ENCODE measurements around the gene NIPAL3.
A peak's percentile ranks its signal among the peaks of the same experiment; 100 is the strongest.
"Not testable (repeated sequence)": the region's sequence is repeated elsewhere in the genome, so short reads cannot be mapped to it uniquely, and the experiment has no call there.

Gene NIPAL3

DNA sequence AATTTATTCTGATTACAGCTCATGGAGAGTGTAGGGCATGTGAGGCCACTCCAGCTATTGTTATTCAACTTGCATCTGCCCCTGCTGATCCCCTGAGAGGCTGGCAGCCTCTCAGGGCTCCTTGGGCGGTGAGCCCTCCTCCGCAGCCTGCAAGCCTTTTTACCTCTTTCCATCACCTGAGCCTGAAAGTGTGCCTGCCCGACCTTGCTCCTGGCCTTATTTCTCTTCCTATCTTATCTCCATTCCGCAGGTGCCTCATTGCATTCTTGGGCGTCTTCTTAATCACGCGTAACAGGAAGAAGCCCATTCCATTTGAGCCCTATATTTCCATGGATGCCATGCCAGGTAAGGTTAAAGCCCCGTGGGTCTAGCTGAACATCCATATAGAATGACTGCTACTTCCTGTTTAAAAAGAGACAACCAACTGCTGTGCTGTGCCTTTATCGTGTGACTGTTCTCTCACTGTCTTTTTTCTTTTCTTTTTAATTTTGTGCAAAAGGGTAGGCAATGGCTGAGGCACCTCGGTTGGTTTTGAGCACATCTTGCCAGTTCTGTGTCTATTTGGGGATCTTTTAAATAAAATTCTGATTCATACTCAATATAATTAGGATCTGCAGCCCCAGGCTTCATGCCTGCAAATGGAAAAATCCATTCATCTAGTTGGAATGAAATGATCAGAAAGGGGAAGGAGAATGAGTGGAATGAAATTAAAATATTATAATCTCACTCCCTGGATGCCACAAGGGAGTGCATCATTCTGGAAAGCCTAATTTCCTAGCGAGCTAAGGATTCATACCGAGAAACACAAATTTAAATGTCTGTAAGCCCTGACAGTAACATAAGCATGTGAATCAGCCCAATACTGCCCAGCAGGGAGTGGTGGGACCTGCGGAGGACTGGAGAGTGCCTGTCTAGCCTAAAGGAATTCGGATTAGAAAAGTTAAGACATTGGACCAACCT is 48.5 kb downstream of the NIPAL3 start:
- no peak for DNase-seq

- no peak for DNase-seq
These were observed 49.5 kb downstream of the NIPAL3 start for GRCh38 chr1:24465099-24465498.

DNA sequence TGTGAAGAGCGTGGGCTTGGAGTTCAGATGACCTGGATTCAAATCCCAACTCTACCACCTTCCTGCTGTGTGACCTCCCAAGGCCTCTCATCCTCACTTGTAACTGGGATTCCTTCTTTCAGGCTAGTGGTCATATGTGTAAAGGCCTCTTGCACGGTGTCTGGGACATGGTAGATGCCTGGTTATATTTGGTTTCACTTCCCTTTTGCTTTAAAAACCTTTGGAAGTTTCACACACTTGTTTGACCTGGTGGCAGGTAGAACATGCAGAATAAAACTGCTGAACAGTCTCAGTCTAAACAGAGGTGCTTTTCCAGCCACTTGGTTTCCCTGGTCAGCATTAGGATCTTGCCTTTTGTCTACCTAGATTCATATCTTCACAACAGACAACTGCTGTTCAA is 50.0 kb downstream of the NIPAL3 start:
- no peak for DNase-seq

- no peak for DNase-seq
These were observed 53.2 kb downstream of the NIPAL3 start for GRCh38 chr1:24468685-24469316.

GRCh38 chr1:24470592-24470991 is 55.0 kb downstream of the NIPAL3 start:
- DNase-seq = no peak

DNA sequence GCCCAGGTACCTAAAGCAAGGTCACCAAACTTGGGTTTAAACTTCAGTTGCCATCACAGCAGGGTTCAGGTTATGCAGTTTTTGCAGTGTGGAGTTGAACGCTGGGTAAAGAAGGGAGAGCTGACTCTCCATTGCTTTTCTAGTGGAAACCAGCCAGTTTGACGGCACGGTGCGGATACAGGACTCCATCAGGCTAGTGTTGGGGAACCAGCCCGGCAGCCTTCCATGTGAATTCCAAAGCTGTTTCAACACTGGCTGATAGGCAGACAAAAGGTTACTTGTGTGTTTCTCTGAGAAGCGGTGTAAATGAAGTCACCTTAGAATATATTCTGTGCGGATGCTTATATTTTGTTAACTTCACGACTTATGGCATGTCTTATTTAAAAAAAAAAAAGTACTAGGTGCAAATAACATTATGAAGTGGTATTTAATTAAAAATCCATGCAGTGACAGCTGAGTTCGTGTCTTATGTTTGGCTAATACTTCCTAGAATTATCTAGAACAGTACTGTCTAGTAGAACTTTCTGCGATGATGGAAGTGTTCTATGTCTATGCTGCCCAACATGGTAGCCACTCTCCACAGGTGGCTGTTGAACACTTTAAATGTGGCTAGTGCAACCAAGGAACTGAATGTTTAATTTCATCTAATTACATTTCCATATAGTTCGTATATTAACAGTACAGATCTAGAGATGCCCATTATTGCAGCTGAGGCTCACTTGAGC is 57.1 kb downstream of the NIPAL3 start:
- no peak for DNase-seq

DNA sequence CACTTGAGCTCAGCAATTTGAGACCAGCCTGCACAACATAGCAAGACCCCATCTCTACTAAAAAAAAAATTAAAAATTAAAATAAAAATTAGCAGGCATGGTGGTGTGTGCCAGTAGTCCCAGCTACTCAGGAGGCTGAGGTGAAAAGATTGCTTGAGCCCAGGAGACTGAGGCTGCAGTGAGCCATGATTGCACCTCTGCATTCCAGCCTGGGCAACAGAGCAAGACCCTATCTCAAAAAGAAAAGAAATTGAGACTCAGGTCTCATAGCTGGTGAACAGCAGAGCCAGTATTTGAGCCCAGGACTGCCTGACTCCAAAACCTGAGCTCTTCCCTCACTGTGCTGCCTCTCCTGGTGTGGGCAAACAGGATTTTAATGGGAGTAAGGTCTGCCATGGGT is 58.6 kb downstream of the NIPAL3 start:
- no peak for DNase-seq

DNA sequence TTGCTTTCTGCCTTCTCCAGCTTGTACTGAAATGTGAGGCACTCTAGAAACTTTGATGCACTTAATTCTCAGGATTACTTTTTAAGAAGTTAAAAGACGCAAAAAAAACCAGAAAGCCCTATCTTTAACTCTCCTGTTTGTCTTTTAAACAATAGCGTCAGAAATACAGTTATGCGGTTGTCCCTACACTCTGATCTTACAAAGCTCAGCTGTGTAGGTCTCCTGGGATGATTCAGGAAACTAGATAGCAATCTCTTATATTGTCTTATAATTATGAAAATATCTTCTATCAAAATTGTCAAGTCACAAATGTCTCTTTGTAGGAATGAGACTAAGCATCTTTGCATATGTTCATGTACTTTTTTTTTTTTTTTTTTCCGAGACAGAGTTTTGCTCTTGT is 60.1 kb downstream of the NIPAL3 start:
- no peak for DNase-seq

DNA sequence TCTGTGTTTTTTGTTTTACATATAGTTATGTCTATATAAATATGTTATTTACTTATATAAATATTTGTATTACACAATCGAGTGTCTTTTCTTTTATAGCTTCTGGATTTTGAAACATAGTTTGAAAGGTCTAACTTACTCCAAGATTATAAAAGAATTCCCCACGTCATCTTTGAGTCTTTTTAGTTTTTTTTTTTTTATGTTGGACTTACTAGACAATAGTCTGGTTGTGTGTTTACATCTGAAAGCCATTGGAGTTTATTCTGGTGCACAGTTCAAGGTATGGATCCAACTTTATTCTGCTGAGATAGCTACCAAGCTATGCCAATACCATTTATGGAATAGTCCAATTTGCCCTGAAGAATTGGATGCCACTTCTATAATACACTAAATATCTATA is 61.0 kb downstream of the NIPAL3 start:
- DNase-seq = no peak

DNA sequence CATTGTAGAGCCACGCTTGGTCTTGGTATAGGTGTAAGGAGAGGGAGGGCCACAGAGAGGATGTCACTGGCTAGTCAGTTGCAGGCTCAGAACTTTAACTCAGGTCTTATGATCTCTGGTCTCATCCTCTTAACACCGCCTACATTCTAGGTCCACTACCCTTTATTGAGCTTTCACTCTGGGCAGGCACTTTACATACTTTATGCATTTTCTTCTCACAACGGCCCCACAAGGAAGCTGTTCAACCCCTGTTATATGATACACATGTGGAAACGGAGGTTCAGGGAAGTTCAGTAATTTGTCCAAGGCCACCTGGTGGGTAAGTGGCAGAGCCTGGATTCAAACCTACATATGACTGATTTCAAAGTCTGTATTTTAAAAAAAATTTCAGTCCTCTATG is 61.7 kb downstream of the NIPAL3 start:
- no peak for DNase-seq

DNA sequence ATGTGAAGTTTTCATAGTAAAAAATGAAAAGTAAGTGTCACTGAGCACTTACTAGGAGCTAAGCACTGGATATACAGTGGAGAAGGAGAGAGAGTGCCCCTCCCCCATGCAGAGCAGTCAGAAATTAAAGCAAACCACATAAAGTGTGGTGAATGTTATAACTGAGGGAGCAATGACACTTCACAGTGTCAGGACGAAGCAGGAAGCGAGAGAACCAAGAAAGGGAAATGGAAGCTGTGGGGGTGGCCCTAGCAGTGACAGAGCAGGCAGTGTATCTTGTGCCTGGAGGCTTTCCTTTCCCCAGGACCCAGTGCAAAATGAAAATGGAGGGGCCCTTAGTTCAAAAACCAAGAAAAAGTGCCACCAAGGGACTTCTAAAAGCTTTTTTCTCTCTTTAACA is 65.5 kb downstream of the NIPAL3 start:
- DNase-seq = peak; percentile 53

GRCh38 chr1:24481843-24482610 is 66.4 kb downstream of the NIPAL3 start:
- DNase-seq = no peak

DNA sequence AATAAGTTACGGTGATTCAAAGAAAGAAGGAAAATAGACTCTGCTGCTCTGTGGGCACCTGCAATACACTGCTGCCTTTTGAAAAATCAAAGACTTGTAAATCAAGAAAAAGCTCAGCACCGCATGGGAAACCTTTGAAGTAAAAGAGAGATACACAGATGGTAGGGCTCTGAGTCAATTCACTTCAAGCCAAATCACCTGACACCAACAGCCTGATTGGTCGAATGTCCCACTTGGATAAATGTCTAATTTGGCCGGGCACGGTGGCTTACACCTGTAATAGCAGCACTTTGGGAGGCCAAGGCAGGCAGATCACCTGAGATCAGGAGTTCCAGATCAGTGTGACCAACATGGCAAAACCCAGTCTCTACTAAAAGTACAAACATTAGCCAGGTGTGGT is 67.8 kb downstream of the NIPAL3 start:
- no peak for DNase-seq

DNA sequence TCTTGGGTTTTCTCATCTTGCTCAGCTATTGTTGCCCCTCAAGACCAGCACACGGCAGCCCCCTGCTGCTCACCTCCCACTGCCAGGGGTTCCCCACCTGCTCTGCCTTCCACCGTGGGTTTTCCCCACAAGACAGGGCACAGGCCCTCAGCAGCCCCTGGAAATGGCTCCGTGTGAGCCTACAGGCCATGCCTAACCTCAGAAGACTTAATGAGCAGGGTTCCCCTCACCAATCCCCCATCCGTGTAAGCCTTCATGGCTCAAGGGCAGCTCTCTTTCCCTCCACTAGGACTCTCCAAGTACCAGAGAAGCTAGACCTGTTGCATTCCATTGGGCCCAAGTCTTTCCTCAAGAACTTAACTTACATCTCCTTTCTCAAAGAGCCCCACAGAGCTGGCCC is 68.6 kb downstream of the NIPAL3 start:
- DNase-seq = no peak

- no peak for DNase-seq
These were observed 70.9 kb downstream of the NIPAL3 start for GRCh38 chr1:24486331-24487065.

DNA sequence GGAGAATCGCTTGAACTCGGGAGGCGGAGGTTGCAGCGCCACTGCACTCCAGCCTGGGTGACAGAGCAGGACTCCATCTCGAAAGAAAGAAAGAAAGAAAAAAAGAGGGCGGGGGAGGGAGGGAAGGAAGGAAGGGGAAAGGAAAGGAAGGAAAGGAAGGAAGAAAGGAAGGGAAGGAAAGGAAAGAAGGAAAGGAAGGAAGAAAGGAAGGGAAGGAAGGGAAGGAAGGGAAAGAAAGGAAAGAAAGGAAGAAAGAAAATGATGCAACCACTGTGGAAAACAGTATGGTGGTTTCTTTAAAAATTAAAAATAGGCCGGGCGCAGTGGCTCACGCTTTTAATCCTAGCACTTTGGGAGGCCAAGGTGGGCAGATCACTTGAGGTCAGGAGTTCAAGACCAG is 71.9 kb downstream of the NIPAL3 start:
- DNase-seq = no peak

- DNase-seq = peak; percentile 63
These were observed 72.6 kb downstream of the NIPAL3 start for GRCh38 chr1:24488159-24488558.

GRCh38 chr1:24489674-24490073 is 74.1 kb downstream of the NIPAL3 start:
- no peak for DNase-seq

DNA sequence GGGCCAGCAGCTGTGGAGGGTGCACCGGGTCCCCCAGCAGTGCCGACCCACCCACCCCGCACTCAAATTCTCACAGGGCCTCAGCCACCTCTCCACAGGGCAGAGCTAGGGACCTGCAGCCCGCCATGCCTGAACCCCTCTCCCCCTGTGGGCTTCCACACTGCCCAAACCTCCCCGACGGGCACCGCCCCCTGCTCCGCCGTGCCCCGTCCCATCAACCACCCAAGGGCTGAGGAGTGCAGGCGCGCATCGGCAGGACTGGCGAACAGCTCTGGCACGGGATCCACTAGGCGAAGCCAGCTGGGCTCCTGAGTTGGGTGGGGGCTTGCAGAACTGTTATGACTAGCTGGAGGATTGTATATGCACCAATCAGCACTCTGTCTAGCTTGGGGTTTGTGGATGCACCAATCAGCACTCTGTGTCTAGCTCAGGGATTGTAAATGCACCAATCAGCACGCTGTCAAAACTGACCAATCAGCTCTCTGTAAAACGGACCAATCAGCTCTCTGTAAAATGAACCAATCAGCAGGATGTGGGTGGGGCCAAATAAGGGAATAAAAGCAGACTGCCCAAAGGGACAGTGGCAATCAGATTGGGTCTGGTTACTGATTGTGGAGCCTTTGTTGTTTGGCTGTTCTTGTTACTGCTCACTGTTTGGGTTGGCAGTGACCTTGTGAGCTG is 74.6 kb downstream of the NIPAL3 start:
- no peak for DNase-seq

- DNase-seq = no peak
These were observed 76.2 kb downstream of the NIPAL3 start for GRCh38 chr1:24491577-24492360.

DNA sequence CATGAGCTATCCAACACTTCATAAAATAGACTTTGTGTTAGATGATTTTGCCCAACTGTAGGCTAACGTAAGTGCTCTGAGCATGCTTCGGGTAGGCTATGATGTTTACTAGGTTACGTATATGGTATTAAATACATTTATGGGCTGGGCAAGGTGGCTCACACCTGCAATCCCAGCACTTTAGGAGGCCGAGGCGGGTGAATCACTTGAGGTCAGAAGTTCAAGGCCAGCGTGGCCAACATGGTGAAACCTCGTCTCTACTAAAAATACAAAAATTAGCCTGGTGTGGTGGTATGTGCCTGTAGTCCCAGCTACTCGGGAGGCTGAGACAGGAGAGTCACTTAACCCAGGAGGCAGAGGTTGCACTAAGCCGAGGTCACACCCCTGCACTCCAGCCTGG is 77.3 kb downstream of the NIPAL3 start:
- not testable (repeated sequence) for DNase-seq
